HL-60 (cell line): ENCODE measurements around the gene ANO3.

Source experiments
- DNase-seq, 2 experiments: peaks; one replicate each; pipeline ENCODE4 v3.0.0-alpha.2; 2010 to 2020; ENCODE audit warnings: low read depth in 1 of 2, low spot score in 1 of 2
- H3K27ac ChIP-seq: fragments of 250-450 bp; sonication (Bioruptor Pico); replicated peaks from 2 replicates; pipeline ENCODE4 v1.5.1; 2020; ENCODE audit warnings: mild to moderate bottlenecking, moderate library complexity
- H3K27me3 ChIP-seq: fragments of 250-450 bp; sonication (Bioruptor Pico); 2 replicates; pipeline ENCODE4 v1.5.1; 2021; ENCODE audit warnings: mild to moderate bottlenecking, moderate library complexity; ENCODE audit not compliant: insufficient read depth, poor library complexity, severe bottlenecking
- H3K4me3 ChIP-seq: replicated peaks from 2 replicates; pipeline ENCODE4 v1.5.1; 2011; ENCODE audit warnings: mild to moderate bottlenecking, control low read depth, low read length; ENCODE audit not compliant: insufficient read depth
- CTCF ChIP-seq: IDR thresholded peaks from one replicate; pipeline ENCODE4 v1.5.1; 2011; ENCODE audit warnings: low read length, control low read depth, inconsistent platforms; ENCODE audit not compliant: insufficient read depth
- GABPA ChIP-seq: IDR thresholded peaks from 2 replicates; pipeline ENCODE4 v1.6.1; 2012; ENCODE audit warnings: low read depth
- POLR2AphosphoS5 ChIP-seq: IDR thresholded peaks from 2 replicates; pipeline ENCODE4 v1.6.1; 2012; ENCODE audit warnings: low read depth
- REST ChIP-seq: IDR thresholded peaks from 2 replicates; pipeline ENCODE4 v1.6.1; 2012; ENCODE audit warnings: low read depth; ENCODE audit not compliant: insufficient replicate concordance
- SPI1 ChIP-seq: IDR thresholded peaks from 2 replicates; pipeline ENCODE4 v1.6.1; 2012; ENCODE audit warnings: low read depth, mild to moderate bottlenecking, borderline replicate concordance
- long read RNA-seq: library from polyadenylated mRNA; unstranded; transcript quantifications from one replicate; pipeline ENCODE4 v2.0.0, GENCODE V29; 2020

The ANO3 gene
- long read RNA-seq, partial matches to known transcripts = 0 of 1 reads
- long read RNA-seq, other reads (novel, unspliced or antisense) = 1 of 1 reads

DNA sequence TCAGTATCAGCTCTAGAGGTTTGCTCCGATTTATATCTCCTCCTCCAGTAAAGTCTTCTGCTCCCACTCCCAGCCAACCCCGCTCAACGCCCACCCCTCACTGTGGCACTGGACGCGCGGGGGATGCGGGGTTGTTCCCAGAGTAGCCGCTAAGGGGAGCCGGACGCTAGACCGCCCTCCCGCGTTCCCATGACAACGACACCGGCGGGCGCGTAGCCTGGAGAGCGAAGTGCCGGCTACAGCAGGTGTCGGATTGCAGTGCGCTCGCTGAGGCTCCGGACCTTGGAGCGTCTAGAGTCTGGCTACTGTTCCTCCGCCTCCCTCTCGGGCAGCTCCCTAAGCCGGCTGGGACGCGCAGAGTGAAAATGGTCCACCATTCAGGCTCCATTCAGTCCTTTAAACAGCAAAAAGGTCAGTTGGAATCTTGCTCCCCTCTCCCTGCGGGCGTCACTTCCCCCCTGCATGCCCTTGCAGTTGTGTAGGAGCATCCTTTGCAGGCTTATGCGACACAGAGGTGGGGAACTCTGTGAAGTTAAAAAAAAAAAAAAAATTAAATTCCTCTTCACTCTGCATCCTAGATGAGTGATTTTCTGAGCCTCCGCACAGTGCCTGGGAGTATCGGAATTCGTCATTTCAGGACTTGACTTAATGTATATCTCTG lies at the start of gene ANO3:
TSS of gene ANO3 (plus strand) at position 220 of the 661 bp plus-strand sequence. CDS start at position 366, 146 bp downstream.
- TF ChIP-seq POLR2AphosphoS5 = no peak
- peak; percentile 26 to 56 for DNase-seq
- no peak within 1 kb of the TSS for H3K27ac ChIP-seq
- H3K27me3 ChIP-seq = peaks cover 15% of the 10 kb centered on the region
- peak within 1 kb of the TSS; percentile 15 for H3K4me3 ChIP-seq

DNA sequence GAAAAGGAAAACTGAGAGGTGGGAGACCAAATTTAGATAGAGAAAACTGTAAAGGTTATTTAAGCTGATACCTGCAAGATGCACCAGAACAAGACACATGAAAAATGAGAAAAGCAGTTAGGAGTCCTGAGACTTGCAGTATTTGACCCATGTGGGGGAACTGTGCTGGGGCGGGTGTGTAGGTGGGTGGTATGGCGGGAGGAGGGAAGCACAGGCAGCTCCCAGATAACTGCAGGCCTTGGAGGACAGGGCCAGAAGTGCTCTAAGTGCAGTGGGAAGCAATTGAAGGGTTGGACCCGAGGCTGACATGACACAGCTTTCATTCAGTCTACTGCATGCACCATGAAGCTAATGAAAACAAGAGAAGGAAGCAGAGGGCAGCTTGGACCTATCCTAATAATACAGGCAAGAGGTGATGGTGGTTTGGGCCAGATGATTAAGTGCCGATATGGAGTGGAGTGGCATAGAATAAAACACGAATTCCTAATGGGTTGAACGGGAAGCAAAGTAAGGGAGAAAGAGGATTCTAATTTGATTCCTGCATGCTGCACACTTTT lies 48.0 kb upstream of the ANO3 start:
- Histone ChIP-seq H3K27ac (no peak overlapping the region), H3K27me3 (no peaks in the 10 kb centered on the region), H3K4me3 (no peak overlapping the region)
- no peak for TF ChIP-seq GABPA
- no peak for TF ChIP-seq CTCF
- TF ChIP-seq REST = no peak
- TF ChIP-seq POLR2AphosphoS5 = no peak
- TF ChIP-seq SPI1 = no peak
- DNase-seq = no peak

DNA sequence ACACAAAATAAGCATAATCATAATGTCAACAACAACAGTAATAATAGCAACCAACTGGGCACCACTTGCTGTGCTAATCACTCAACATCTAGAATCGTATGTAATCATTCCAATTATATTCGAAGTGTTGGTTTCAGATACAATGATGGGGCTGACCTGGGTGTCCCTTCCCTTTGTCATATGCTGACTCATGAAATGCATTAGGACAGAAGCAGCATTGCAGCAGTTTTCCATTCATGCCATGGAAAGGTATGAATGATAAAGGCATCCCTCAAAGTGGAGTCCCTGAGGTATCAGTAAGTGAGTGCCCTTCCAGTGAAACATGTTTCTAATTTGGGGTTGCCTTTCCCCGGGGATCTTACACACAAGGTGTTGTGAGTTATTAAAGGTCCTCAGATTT lies 46.3 kb upstream of the ANO3 start:
- TF ChIP-seq POLR2AphosphoS5 (no peak), REST (no peak), SPI1 (no peak), CTCF (no peak), GABPA (no peak)
- DNase-seq = no peak
- H3K4me3 ChIP-seq = no peak overlapping the region
- no peak overlapping the region for H3K27ac ChIP-seq
- no peaks in the 10 kb centered on the region for H3K27me3 ChIP-seq

DNA sequence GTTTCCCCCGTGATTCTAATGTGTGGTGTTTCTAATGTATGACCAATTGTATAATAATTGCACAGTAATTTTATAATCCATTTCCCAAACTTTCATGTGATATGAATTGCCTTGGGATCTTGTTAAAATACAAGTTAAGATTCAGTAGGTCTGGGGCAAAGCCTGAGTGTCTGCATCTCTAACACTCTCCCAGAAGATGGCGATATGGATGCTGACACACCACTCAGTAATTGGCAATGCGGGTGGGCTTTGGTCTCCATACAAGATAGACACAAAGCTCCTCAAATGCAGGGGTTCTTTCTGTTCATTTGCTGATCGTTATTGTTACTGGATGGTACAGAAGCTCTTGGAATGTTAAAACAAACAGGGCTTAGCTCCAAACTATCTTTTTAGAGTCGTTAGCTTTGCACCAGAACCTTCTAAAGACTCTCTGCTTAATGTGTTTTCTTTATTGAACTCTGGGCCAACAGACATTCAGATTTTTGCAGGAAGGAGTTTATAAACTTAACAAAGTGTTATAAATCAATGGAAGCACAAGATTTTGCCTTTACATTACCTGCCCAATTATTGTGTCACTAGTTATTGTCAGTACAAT lies 45.4 kb upstream of the ANO3 start:
- H3K27me3 ChIP-seq = no peaks in the 10 kb centered on the region
- TF ChIP-seq SPI1 (no peak), CTCF (peak; percentile 10)
- H3K27ac ChIP-seq = no peak overlapping the region
- no peak overlapping the region for H3K4me3 ChIP-seq
- no peak for DNase-seq
